GM12801 (cell line): ENCODE data around the gene ZNF487.

ENCODE experiments used
- CTCF ChIP-seq: IDR thresholded peaks from one replicate; pipeline ENCODE4 v1.5.1; 2011; ENCODE audit warnings: control low read depth; ENCODE audit not compliant: insufficient read length; ENCODE audit errors: extremely low read depth

ZNF487 gene

GRCh38 chr10:43417950-43418768 is 18.8 kb upstream of the ZNF487 start:
- no peak for TF ChIP-seq CTCF

GRCh38 chr10:43419997-43420368 is 16.9 kb upstream of the ZNF487 start:
- TF ChIP-seq CTCF: no peak

- no peak for TF ChIP-seq CTCF
These were observed 16.3 kb upstream of the ZNF487 start for GRCh38 chr10:43420369-43421200.

- no peak for TF ChIP-seq CTCF
These were observed 15.8 kb upstream of the ZNF487 start for GRCh38 chr10:43421201-43421507.

- TF ChIP-seq CTCF: no peak
These were observed 15.4 kb upstream of the ZNF487 start for GRCh38 chr10:43421519-43421918.

GRCh38 chr10:43424416-43424815 is 12.5 kb upstream of the ZNF487 start:
- TF ChIP-seq CTCF: no peak

GRCh38 chr10:43427166-43427825 is 9.6 kb upstream of the ZNF487 start:
- no peak for TF ChIP-seq CTCF
